ENCODE results near the gene RHOF. TPM values are rescaled to one million over a fixed set of nuclear protein-coding genes. Genes with fewer than 3 reads are reported as not detected.
A peak's percentile ranks its signal among the peaks of the same experiment; 100 is the strongest.

Gene RHOF
- total RNA-seq, 2 experiments from 2014 or later, result 23.5 to 53.7 TPM

DNA sequence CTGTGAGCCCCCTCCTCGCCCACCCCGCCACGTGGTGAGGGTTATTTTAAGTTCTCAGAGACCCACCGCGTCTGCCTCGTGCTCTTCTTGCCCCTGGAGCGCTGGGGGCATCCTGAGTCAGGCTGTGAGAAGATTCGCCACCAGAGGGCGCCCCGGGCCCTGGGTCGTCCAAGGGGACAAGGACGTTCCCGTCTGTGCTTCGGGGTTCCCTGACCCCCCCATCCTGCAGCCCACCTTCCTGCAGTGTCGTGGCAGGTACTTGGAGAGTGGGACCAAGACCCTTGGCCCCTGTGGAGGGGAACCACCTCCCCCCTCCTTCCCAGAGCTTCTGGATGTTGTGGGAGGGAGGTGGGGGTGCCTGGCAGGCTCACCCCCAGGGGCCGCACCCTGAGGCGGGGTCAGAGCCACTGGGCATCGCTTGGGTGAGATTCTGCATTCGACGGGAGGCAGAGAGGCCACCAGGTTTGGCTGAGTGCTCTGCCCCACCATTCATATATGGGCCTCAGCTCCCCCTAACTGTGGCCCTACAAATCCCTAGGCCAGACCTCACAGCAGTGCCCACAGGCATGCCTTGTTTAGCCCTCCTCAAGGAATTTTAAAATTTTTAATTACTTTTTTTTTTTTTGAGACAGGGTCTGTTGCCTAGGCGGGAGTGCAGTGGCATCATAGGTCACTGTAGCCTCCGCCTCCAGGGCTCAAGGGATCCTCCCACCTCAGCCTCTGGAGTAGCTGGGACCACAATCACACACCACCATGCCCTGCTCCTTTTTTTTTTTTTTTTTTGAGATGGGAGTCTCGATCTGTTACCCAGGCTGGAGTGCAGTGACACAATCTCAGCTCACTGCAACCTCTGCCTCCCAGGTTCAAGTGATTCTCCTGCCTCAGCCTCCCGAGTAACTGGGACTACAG is 17.0 kb downstream of the RHOF start:
- POLR2A ChIA-PET, result interaction anchor here (0.6 to 0.7 kb wide), 2 partner anchors 13 to 289 kb away, joined by 3 read pairs; no protein-coding TSS in a partner anchor
- Histone ChIP-seq H4K20me1 (ENCODE audit: insufficient read depth, low read length) (no peaks in the 10 kb centered on the region), H3K4me3 (ENCODE audit: low read depth, low read length, poor library complexity, severe bottlenecking) (no peak overlapping the region), H3K36me3 (ENCODE audit: insufficient read depth, low read length) (peaks cover 23% of the 10 kb centered on the region; the same call in 1 of the 2 replicates), H3K79me2 (ENCODE audit: insufficient read depth, low read depth, low read length) (no peaks in the 10 kb centered on the region), H2AFZ (ENCODE audit: low read length) (no peak overlapping the region), H3K9me2 (ENCODE audit: insufficient read depth, low read length) (no peaks in the 10 kb centered on the region), H3K9me3 (ENCODE audit: low read length) (no peaks in the 10 kb centered on the region), H3K4me1 (ENCODE audit: insufficient read depth, low read length, poor library complexity, severe bottlenecking) (peaks cover 32% of the 10 kb centered on the region), H3K4me2 (ENCODE audit: low read length) (peak overlapping the region; percentile 26; the same call in 1 of the 2 replicates), H3K27ac (ENCODE audit: low read depth, low read length, poor library complexity, severe bottlenecking) (peak overlapping the region; percentile 8)
- intact Hi-C loops (cut with micrococcal nuclease; ENCODE audit: unreplicated experiment), result loop anchor here (1.0 kb wide), 1 partner anchor 18 kb away; no protein-coding TSS in a partner anchor
- CTCF ChIA-PET (ENCODE audit: unreplicated experiment), result interaction anchor here (0.6 to 1.1 kb wide), 2 partner anchors 10 to 17 kb away, joined by 5 to 7 read pairs; partner anchors contain the start of gene RHOF
- BruUV-seq (replicated peaks), result no TSS peak
- TF ChIP-seq, protein P1, sequence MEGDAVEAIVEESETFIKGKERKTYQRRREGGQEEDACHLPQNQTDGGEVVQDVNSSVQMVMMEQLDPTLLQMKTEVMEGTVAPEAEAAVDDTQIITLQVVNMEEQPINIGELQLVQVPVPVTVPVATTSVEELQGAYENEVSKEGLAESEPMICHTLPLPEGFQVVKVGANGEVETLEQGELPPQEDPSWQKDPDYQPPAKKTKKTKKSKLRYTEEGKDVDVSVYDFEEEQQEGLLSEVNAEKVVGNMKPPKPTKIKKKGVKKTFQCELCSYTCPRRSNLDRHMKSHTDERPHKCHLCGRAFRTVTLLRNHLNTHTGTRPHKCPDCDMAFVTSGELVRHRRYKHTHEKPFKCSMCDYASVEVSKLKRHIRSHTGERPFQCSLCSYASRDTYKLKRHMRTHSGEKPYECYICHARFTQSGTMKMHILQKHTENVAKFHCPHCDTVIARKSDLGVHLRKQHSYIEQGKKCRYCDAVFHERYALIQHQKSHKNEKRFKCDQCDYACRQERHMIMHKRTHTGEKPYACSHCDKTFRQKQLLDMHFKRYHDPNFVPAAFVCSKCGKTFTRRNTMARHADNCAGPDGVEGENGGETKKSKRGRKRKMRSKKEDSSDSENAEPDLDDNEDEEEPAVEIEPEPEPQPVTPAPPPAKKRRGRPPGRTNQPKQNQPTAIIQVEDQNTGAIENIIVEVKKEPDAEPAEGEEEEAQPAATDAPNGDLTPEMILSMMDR (conservative IDR thresholded peaks at IDR 0.05; ENCODE audit: low read length), result peak; percentile 93
- TF ChIP-seq EZH2phosphoT487 (IDR thresholded peaks at IDR 0.05; ENCODE audit: borderline replicate concordance, low read depth, low read length), result no peak
- peak; percentile 85 for DNase-seq (ENCODE audit: low spot score)

DNA sequence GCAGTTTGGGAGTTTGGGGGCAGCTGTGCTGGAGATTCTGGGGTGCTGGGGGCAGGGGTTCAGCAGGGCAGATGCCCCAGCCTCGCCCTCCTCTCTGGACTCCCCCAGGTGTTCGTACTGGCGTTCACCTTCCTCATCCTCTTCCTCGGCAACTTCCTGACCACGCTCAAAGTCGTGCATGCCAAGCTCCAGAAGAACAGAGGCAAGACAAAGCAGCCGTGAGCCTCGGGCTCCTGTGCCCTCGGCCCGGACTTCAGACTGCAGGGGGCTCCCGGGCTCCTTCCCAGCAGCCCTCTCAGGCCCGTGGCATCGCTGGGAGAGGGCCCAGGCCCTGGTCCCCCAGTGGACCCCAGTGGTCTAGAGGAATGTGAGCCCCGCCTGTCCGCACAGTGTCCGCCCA is 18.0 kb downstream of the RHOF start:
- Histone ChIP-seq H3K79me2 (ENCODE audit: insufficient read depth, low read depth, low read length) (no peaks in the 10 kb centered on the region), H3K9me2 (ENCODE audit: insufficient read depth, low read length) (no peaks in the 10 kb centered on the region), H3K4me1 (ENCODE audit: insufficient read depth, low read length, poor library complexity, severe bottlenecking) (peaks cover 29% of the 10 kb centered on the region), H3K4me3 (ENCODE audit: low read depth, low read length, poor library complexity, severe bottlenecking) (no peak overlapping the region), H3K4me2 (ENCODE audit: low read length) (no peak overlapping the region), H3K9me3 (ENCODE audit: low read length) (no peaks in the 10 kb centered on the region), H2AFZ (ENCODE audit: low read length) (no peak overlapping the region), H3K27ac (ENCODE audit: low read depth, low read length, poor library complexity, severe bottlenecking) (no peak overlapping the region), H4K20me1 (ENCODE audit: insufficient read depth, low read length) (no peaks in the 10 kb centered on the region), H3K36me3 (ENCODE audit: insufficient read depth, low read length) (peaks cover 16% of the 10 kb centered on the region; the same call in 1 of the 2 replicates)
- intact Hi-C loops (cut with micrococcal nuclease; ENCODE audit: unreplicated experiment), result no loop called here
- DNase-seq (ENCODE audit: low spot score), result no peak
- CTCF ChIA-PET (ENCODE audit: unreplicated experiment), result no interaction called here
- POLR2A ChIA-PET, result no interaction called here
- no TSS peak for BruUV-seq (replicated peaks)
- TF ChIP-seq, protein P1 (conservative IDR thresholded peaks at IDR 0.05; ENCODE audit: low read length), result no peak
- no peak for TF ChIP-seq EZH2phosphoT487 (IDR thresholded peaks at IDR 0.05; ENCODE audit: borderline replicate concordance, low read depth, low read length)
